Dendritic cell treated with granulocyte-macrophage colony-stimulating factor and Interleukin-4, amounts not matched to agents 40 ng/mL and 50 ng/mL, for 4 days (primary cell): ENCODE data around the gene NINJ2.
"Not testable (repeated sequence)": the region's sequence is repeated elsewhere in the genome, so short reads cannot be mapped to it uniquely, and the experiment has no call there.

ENCODE experiments used
- H3K27ac Mint-ChIP-seq: one replicate; pipeline ENCODE4 v1.8.0; 2022; ENCODE audit warnings: mild to moderate bottlenecking, mixed read lengths
- H3K27me3 Mint-ChIP-seq: one replicate; pipeline ENCODE4 v1.8.0; 2022; ENCODE audit warnings: mild to moderate bottlenecking, mixed read lengths
- H3K36me3 Mint-ChIP-seq: one replicate; pipeline ENCODE4 v1.8.0; 2022; ENCODE audit warnings: low read depth, mixed read lengths
- H3K4me1 Mint-ChIP-seq: one replicate; pipeline ENCODE4 v1.8.0; 2022; ENCODE audit warnings: low read depth, mixed read lengths
- H3K4me3 Mint-ChIP-seq: one replicate; pipeline ENCODE4 v1.8.0; 2022; ENCODE audit warnings: mild to moderate bottlenecking, moderate library complexity, mixed read lengths
- H3K9me3 Mint-ChIP-seq: one replicate; pipeline ENCODE4 v1.8.0; 2022; ENCODE audit warnings: mixed read lengths
- intact Hi-C: fragments of 100-400 bp; cut with micrococcal nuclease; formaldehyde crosslinking; loops from one replicate; pipeline ENCODE4 v1.15.0; 2022

NINJ2 gene

DNA sequence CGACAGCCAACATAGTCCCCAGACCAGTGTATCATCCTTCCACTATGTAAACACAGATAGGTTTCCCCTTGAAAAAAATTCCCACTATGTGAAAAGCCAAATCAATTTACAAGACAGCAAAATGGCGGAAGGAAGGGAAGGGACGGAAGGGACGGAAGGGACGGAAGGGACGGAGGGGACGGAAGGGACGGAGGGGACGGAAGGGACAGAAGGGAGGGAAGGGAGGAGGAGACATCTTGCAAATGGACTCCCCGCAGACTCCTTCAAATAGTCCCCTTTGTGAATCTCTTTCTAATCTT lies 75.3 kb downstream of the NINJ2 start:
- Mint-ChIP-seq H3K4me1 (peaks cover 31% of the 10 kb centered on the region), H3K36me3 (no peaks in the 10 kb centered on the region), H3K4me3 (no peak overlapping the region), H3K27ac (no peak overlapping the region), H3K9me3 (no peaks in the 10 kb centered on the region), H3K27me3 (peaks cover 6% of the 10 kb centered on the region)
- intact Hi-C loops: no loop called here

DNA sequence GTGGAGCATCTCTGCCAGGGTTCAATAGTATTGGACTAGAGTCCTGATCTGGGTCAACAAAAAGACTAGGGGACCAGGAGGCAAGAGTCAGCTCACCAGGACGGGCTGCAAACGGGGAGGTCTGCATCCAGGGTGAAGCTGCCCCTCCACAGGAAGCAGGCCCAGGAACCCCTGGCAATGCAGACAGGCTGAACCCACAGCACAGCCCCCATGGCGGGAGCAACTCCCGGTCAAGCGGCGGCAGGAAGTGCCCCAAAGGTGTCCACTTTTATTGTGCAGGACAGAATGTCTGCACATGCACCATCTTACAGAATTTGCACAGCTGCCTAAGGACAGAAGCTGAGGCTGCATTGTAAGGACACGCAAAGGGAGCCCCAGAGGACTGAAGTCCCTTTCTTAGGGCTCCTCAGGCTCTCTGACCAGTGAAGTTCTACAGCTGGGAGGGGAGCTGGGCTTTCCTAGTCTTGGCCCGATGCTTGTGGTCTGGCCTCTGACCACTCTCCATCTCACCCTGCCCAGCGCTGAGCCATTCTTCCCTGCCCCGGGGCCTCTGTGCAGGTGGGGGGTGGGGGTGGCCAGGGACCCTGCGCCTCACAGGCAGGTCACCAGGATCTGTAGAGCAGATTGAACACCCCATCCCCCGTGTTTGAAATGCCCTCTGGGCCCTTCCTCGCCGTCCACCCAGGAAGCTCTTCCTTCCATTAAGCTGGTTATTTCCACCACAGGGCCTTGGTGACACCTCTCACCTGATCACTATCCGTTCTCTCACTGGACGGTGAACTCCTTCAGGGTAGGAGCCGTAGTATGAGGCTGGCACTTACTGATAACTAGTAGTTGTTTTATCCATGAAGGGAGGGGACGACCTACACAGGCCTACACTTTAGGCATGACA lies 75.9 kb downstream of the NINJ2 start:
- intact Hi-C loops: no loop called here
- Mint-ChIP-seq H3K36me3 (no peaks in the 10 kb centered on the region), H3K27me3 (peaks cover 6% of the 10 kb centered on the region), H3K4me3 (no peak overlapping the region), H3K27ac (no peak overlapping the region), H3K4me1 (peaks cover 31% of the 10 kb centered on the region), H3K9me3 (no peaks in the 10 kb centered on the region)

DNA sequence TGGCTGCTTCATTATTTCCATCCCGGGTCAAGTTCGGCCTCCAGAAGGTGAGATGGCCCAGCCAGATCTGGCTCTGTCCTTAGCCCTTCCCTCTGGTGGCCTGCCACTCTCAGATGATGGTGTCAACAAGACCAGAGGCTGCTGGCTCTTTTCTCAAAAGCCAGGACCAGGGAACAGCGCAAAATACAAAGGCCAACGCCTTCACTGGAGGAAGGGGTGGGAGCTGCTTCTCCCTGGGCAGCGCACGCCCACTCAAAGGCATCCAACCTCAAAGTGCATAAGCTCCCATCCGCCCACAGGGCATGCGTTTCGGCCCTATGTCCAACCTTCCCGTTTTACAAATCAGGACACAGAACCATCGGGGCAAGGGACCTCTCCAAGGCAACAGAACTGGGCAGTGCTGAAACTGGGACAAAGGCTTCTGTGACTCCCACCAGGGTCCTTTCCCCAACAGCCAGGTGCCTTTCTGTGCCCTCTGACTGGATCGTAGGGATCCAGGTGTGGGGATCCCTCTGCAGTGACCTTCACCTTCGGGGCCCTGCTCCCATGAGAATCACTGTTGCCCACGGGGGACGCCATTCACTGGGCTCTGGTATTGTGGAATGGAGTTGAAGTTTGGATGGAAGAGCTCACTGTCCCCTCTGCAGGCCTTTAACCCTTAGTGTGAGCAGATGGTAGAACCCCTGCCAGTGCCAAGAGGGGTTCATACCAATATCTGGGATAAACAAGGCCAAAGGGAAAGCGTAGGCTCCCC lies 76.8 kb downstream of the NINJ2 start:
- Mint-ChIP-seq H3K36me3 (no peaks in the 10 kb centered on the region), H3K27me3 (peaks cover 2% of the 10 kb centered on the region), H3K4me1 (peaks cover 26% of the 10 kb centered on the region), H3K9me3 (no peaks in the 10 kb centered on the region), H3K27ac (no peak overlapping the region), H3K4me3 (no peak overlapping the region)
- intact Hi-C loops: no loop called here

DNA sequence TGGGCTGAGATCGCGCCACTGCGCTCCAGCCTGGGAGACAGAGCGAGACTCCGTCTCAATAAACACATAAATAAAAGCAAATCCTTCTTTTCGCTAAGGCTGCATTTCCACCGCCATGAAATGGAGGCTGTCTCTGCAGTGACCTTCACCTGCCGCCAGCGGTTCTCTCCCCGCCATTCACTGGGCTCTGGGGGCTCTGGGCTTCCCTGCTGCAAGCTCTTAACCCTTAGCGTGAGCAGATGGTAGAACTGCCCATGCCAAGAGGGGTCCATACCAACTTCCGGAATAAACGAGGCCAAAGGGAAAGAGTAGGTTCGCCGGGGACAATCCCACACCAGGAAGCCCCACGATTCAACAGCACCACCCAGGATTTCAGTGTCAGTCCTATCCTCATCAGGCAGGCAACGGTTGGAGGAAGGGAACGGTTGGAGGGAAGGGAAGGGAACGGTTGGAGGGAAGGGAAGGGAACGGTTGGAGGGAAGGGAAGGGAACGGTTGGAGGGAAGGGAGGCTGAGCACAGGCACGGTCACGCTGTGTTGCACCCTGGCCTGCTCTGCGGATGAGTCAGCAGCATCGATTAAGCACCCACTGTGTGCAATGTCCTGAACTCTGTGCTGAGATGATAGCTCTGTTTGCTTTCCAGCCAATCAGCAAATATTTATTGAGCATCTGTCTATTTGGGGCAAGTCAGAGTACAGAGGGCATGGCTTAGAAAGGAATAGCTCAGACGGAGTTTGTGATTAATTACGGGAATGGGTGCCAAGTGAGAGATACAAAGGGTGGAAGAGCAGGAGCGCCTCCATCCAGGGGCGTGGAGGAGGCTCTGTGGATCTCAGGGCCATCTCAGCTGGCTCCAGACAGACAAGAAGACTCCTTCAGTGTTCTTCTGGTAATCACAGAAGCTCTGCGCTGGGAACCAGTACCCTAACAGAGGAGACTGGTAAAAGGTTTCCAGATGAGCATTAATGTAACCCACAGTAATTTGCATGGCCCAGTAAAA lies 77.9 kb downstream of the NINJ2 start:
- intact Hi-C loops: no loop called here
- Mint-ChIP-seq H3K27ac (no peak overlapping the region), H3K9me3 (no peaks in the 10 kb centered on the region), H3K36me3 (no peaks in the 10 kb centered on the region), H3K27me3 (peaks cover 2% of the 10 kb centered on the region), H3K4me3 (no peak overlapping the region), H3K4me1 (peaks cover 26% of the 10 kb centered on the region)

DNA sequence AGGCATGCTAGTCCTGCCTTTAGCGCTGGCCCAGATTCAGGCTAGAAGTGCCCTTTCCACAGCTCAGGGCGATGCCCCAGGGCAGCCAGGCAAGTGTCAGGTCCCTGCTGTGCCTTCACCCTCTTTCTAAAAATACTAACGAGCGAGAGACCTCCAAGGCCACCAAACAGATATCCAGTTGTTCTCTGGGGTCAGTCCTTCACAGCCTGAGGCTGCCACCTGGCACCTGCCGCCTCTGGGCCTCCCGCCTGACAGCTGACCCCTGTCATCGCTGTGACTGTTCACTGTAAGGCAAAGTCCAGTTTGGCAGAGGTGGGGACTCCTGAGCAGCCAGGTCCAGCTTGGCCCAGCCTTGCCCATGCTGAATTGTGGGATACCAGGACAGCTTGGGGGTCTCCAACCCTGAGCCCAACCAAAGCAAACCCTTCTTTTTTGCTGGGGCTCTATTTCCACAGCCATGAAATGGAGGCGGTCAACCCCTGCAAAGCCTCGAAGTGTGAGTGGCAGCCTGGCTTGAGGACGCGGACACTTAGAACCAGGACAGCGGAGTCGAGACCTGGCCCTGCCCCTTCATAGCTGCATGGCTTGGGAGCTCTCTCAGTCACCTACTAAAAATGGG lies 79.9 kb downstream of the NINJ2 start:
- no peaks in the 10 kb centered on the region for H3K36me3 Mint-ChIP-seq
- H3K4me1 Mint-ChIP-seq: peaks cover 18% of the 10 kb centered on the region
- no peak overlapping the region for H3K27ac Mint-ChIP-seq

DNA sequence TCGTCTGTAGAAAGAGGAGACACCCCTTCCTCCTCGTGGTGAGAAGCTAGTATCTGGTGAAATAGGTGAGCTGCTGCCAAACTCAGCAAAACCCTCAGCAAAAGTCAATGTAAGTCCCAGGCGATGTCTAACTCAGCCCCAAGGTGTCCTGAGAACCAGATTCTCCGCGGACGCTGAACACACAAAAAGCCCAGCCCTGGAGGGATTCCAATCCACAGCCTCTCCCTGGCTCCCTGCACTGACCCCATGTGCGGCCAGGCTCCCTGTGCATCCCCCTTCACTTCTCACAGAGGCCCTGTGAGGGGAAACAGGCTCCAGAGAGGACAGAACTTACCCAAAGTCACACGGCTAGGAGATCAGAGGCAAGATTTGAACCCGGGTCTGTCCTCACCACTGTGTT lies 81.5 kb downstream of the NINJ2 start:
- Mint-ChIP-seq H3K4me1 (peaks cover 26% of the 10 kb centered on the region), H3K4me3 (no peak overlapping the region), H3K36me3 (no peaks in the 10 kb centered on the region), H3K27ac (no peak overlapping the region), H3K27me3 (peaks cover 4% of the 10 kb centered on the region), H3K9me3 (no peaks in the 10 kb centered on the region)
- intact Hi-C loops: no loop called here

More for the DNA sequence above, 79.9 kb downstream of the NINJ2 start:
- H3K9me3 Mint-ChIP-seq: no peaks in the 10 kb centered on the region
- H3K27me3 Mint-ChIP-seq: peaks cover 4% of the 10 kb centered on the region
- intact Hi-C loops: no loop called here
- no peak overlapping the region for H3K4me3 Mint-ChIP-seq

DNA sequence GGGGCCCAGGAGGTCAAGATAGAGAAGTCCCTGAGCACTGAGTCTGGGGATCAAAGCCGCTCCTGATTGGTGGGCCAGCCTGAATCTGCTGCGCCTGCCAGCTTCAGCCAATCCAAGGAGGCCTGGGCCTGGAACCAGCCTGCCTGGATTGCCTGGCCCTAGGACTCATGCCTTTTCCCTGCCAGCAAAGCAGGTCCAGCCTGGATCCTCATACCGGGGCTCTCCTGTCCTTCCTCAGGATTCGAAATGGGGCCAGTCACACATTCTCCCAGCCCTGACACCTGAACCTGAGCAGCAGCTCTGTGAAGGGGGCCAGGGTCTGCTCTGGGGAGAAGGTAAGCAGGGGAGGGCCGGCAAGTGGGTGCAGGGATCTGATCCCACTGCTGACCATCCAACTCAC lies 81.9 kb downstream of the NINJ2 start:
- intact Hi-C loops: no loop called here
- Mint-ChIP-seq H3K4me3 (no peak overlapping the region), H3K27ac (no peak overlapping the region)

DNA sequence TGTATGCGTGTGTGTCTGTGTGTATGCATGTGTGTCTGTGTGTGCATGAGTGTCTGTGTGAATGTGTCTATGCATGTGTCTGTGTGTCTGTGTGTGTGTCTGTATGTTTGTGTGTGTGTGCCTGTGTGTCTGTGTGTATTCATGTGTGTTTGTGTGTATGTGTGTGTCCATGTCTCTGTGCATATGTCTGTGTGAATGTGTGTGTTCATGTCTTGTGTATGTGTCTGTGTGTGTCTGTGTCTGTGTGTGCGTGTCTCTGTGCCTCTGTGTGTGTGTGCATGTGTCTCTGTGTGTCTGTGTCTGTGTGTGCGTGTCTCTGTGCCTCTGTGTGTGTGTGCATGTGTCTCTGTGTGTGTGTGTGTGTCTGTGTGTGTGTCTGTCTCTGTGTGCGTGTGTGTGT lies 82.4 kb downstream of the NINJ2 start:
- peaks cover 31% of the 10 kb centered on the region for H3K4me1 Mint-ChIP-seq
- H3K27ac Mint-ChIP-seq: peak overlapping the region; percentile 1
- H3K9me3 Mint-ChIP-seq: no peaks in the 10 kb centered on the region
- H3K27me3 Mint-ChIP-seq: peaks cover 2% of the 10 kb centered on the region
- H3K4me3 Mint-ChIP-seq: no peak overlapping the region
- no peaks in the 10 kb centered on the region for H3K36me3 Mint-ChIP-seq
- intact Hi-C loops: no loop called here

More for the DNA sequence above, 81.9 kb downstream of the NINJ2 start:
- Mint-ChIP-seq H3K9me3 (no peaks in the 10 kb centered on the region), H3K4me1 (peaks cover 30% of the 10 kb centered on the region), H3K36me3 (no peaks in the 10 kb centered on the region), H3K27me3 (peaks cover 2% of the 10 kb centered on the region)

DNA sequence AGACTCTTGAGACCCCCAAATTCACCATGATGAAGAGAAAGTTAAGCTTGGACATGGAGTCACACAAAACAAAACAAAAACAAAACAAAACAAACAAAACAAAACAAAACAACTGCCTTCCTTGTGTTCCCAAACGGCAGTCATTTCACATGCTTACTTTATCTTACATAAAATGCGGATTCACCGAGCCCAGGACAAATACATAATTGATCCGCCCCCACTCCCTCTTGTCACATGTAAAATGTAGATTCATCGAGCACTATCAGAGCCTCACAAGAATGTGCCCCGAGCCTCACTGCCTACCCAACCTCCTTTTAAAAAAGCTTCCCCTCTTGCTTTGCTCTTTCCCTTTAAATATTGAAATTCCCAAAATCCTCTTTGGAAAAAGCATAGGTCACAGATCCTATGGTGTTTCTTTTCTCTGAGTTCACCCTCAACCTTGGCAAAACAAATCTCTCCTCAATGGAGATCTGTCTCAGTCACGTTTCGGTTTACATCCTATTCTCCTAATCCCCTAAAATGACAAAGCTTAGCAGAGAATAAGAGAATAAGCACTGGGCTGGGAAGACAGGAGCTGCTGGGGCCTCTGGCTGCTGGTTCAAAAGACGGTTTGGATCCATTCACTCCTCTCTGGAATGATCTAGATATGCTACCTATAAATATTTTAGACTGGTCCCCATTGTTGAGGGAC lies 83.7 kb downstream of the NINJ2 start:
- no peak overlapping the region for H3K4me3 Mint-ChIP-seq

DNA sequence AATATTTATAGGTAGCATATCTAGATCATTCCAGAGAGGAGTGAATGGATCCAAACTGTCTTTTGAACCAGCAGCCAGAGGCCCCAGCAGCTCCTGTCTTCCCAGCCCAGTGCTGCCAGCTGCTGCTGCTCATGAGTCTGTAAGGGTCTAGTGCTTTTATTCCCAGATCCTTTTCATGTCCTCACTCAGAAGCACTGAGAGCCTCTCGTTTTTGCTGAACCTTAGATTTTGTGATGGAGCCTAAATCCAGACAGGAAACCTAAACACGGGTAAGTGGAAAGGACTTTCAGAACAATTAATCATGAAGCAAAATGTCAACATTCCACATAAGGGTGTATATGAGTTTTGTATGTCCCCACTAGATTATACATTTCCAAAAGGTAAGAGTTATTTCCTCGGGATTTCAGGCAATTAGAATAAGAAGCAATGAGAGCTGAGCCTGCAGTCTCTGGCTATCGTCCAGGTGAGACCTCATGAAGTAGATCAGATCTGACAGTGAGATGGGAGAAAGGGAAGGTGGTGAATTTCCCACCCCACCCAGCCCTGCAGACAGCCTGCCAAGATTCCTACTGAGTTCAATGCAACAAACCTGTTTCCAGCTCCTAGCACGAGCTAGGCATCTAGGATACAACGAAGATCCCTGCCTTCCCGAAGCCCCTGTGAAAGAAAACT lies 84.4 kb downstream of the NINJ2 start:
- peaks cover 2% of the 10 kb centered on the region for H3K27me3 Mint-ChIP-seq
- H3K4me3 Mint-ChIP-seq: no peak overlapping the region
- intact Hi-C loops: loop anchor here (5.0 kb wide), 2 partner anchors 33 to 63 kb away; no protein-coding TSS in a partner anchor
- peaks cover 28% of the 10 kb centered on the region for H3K4me1 Mint-ChIP-seq
- no peaks in the 10 kb centered on the region for H3K36me3 Mint-ChIP-seq
- H3K9me3 Mint-ChIP-seq: no peaks in the 10 kb centered on the region
- peak overlapping the region; percentile 19 for H3K27ac Mint-ChIP-seq

More for the DNA sequence above, 83.7 kb downstream of the NINJ2 start:
- intact Hi-C loops: loop anchor here (5.0 kb wide), 2 partner anchors 33 to 63 kb away; no protein-coding TSS in a partner anchor
- Mint-ChIP-seq H3K27ac (peak overlapping the region; percentile 19), H3K27me3 (peaks cover 2% of the 10 kb centered on the region), H3K4me1 (peaks cover 28% of the 10 kb centered on the region), H3K9me3 (no peaks in the 10 kb centered on the region), H3K36me3 (no peaks in the 10 kb centered on the region)

DNA sequence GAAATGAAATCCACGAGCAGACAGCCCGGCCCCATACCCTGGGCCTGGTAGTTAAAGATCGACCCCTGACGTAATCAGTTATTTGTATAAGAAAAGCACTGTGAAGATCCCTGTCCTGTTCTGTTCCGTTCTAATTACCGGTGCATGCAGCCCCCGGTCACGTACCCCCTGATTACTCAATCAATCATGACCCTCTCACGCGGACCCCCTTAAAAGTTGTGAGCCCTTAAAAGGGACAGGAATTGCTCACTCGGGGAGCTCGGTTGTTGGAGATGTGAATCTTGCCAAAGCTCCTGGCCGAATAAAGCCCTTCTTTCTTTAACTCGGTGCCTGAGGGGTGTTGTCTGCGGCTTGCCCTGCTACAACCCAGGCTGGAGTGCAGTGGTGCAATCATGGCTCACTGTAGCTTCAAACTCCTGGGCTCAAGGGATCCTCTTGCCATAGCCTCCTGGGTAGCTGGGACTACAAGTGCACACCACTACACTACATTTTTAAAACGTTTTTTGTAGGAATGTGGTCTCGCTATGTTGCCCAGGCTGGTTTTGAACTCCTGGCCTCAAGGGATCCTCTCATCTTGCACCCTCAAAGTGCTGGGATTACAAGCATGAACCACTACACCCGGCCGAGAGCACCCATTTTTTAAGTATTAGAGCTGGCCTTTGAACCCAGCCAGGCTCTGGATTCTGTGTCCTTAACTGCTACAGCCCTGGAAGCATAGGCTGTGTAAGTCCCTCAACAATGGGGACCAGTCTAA lies 85.1 kb downstream of the NINJ2 start:
- intact Hi-C loops: loop anchor here (2.0 to 5.0 kb wide), 4 partner anchors 34 to 235 kb away; no protein-coding TSS in a partner anchor
- Mint-ChIP-seq H3K4me1 (peaks cover 28% of the 10 kb centered on the region), H3K27ac (peak overlapping the region; percentile 69)
- not testable (repeated sequence) for H3K27me3 Mint-ChIP-seq, H3K36me3 Mint-ChIP-seq, H3K4me3 Mint-ChIP-seq, H3K9me3 Mint-ChIP-seq

DNA sequence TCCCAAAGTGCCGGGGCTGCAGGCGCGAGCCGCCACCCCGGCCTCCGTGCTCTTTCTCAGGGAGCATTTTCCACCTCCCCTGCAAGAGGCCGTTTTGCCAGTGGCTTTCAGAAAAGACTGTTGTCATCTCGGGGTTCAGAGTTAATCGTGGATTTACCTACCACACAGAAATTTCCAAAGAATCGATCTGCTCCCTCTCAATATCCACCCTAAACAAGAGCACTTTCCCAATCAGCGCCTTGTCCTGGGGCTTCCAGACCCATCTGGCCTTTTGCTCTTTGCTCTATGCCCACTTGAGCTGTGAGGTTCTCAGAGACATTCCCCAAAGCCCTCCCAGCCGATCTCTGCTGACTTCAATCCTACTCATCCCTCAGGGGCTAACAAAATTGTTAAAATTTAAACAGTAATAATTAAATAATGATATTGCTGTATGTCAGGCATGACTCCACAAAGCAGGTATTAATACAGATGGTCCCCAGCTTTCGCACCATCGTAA lies 86.6 kb downstream of the NINJ2 start:
- H3K4me1 Mint-ChIP-seq: peaks cover 36% of the 10 kb centered on the region
- H3K27ac Mint-ChIP-seq: peak overlapping the region; percentile 85
- H3K4me3 Mint-ChIP-seq: no peak overlapping the region
- H3K9me3 Mint-ChIP-seq: no peaks in the 10 kb centered on the region
- intact Hi-C loops: loop anchor here (2.0 to 5.0 kb wide), 4 partner anchors 36 to 236 kb away; no protein-coding TSS in a partner anchor
- no peaks in the 10 kb centered on the region for H3K36me3 Mint-ChIP-seq
- H3K27me3 Mint-ChIP-seq: peaks cover 2% of the 10 kb centered on the region
